ENCODE results near the gene CXCR6.

Gene CXCR6

DNA sequence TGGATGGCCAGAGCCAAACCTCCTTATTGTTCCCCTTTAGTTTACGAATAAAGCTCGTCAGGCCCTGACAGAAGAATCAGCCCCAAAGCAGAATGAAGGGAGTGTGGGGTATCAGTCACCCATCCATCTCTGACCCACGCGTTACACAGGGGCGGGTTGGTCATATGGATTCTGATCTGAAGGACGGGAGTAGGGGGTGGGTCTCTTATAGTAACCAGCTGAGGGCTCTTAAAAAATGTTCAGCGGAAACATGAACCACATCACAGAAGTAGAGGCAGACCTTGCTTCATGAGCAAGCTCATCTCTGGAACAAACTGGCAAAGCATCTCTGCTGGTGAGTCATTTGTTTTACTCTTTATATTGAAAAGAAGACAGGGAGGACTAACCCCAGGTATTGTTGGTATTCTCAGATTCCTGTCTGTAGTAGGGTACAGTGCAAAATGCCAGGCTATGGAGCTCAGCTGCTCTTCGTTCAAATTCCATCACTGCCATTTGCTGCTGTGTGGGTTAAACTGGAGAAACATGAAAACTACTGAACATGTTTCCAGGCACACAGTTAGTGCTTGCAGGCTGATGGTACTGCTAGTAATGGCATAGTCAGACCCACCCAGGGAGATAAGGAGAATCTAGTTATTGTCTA, at the start of gene CXCR6:
TSS of gene CXCR6 (plus strand) at position 258 of the 640 bp plus-strand sequence. CDS start 3,018 bp downstream, outside the sequence.
- Histone ChIP-seq H3K27ac (ENCODE audit: low read length) (no peak within 1 kb of the TSS), H3K27me3 (ENCODE audit: control insufficient read depth in 1 of 2, insufficient read depth in 2 of 2, low read length in 2 of 2) (no peaks in the 10 kb centered on the region), H3K9ac (ENCODE audit: low read length in 2 of 2) (no peak within 1 kb of the TSS), H3K9me3 (ENCODE audit: control insufficient read depth in 2 of 2, low read length in 2 of 2) (no peaks in the 10 kb centered on the region), H3K36me3 (ENCODE audit: control insufficient read depth in 2 of 2, insufficient read depth in 2 of 2, low read length in 2 of 2) (peaks cover 35 to 42% of the 10 kb centered on the region in 2 donors), H3K4me1 (ENCODE audit: control insufficient read depth, insufficient read depth, low read length) (peaks cover 13% of the 10 kb centered on the region), H3K4me3 (ENCODE audit: low read length in 2 of 2) (no peak within 1 kb of the TSS)

DNA sequence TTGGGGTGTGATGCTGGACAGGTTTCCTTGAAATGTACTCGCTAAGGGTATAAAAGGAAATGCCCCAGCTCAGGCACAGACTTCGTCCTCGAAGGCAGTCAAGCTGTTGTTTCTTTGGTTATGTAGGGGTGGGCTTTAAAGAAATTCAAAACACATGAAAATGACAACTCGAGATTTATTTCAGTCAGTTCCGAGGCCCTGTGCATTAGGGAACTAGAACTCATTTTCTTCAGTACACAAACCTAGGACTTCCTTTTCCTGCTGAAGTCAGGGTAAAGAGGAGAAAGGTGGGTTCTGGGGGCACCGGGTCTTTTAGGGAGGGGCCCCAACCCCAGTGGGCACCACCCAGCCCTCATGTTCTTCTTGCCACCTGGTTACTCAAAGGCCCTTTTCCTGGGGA, 49.2 kb upstream of the CXCR6 start:
- Histone ChIP-seq H3K9me3 (ENCODE audit: control insufficient read depth in 2 of 2, low read length in 2 of 2) (peaks cover 0 to 2% of the 10 kb centered on the region in 2 donors), H3K4me3 (ENCODE audit: low read length in 2 of 2) (no peak overlapping the region), H3K27ac (ENCODE audit: low read length) (no peak overlapping the region), H3K27me3 (ENCODE audit: control insufficient read depth in 1 of 2, insufficient read depth in 2 of 2, low read length in 2 of 2) (no peaks in the 10 kb centered on the region), H3K4me1 (ENCODE audit: control insufficient read depth, insufficient read depth, low read length) (peaks cover 4% of the 10 kb centered on the region), H3K9ac (ENCODE audit: low read length in 2 of 2) (no peak overlapping the region), H3K36me3 (ENCODE audit: control insufficient read depth in 2 of 2, insufficient read depth in 2 of 2, low read length in 2 of 2) (no peaks in the 10 kb centered on the region)

DNA sequence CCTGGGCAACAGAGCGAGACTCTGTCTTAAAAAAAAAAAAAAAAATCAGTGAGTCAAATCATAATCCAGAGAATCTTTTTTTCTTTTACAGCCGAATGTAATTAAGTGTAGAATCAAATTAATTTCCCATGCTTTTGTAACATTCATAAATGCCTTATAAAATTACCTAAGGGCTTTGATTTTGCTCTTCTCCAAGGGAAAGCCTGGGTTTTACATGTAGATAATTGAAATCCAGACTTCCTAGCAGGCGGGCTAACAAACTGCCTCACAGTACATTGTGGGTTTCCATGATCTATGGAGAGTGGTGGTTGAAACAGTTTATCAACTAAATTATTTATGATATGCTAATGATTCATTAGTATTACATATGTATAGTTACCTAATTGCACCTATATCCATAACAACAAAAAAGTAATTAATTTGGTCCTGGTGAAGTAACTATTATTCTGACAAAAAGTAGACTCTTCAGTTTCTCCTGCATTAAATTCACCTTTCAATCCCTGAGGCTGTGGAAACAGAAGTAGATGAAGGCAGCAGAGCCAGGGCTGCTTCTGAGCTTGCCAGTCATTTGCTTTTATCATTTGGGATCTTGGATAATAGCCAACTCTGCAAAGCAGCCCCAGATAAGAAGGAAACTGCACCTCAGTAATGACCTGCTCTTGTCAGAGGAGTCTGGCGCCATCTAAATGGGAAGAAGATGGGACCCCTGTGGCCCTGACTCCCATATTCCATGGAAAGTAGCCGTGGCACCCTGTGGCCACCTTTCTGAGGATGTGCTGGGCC, 47.4 kb upstream of the CXCR6 start:
- H3K9me3 ChIP-seq (ENCODE audit: control insufficient read depth in 2 of 2, low read length in 2 of 2) = peaks cover 0 to 2% of the 10 kb centered on the region in 2 donors
- no peaks in the 10 kb centered on the region for H3K36me3 ChIP-seq (ENCODE audit: control insufficient read depth in 2 of 2, insufficient read depth in 2 of 2, low read length in 2 of 2)
- H3K27ac ChIP-seq (ENCODE audit: low read length) = no peak overlapping the region
- peaks cover 4% of the 10 kb centered on the region for H3K4me1 ChIP-seq (ENCODE audit: control insufficient read depth, insufficient read depth, low read length)
- H3K9ac ChIP-seq (ENCODE audit: low read length in 2 of 2) = no peak overlapping the region
- no peak overlapping the region for H3K4me3 ChIP-seq (ENCODE audit: low read length in 2 of 2)
- no peaks in the 10 kb centered on the region for H3K27me3 ChIP-seq (ENCODE audit: control insufficient read depth in 1 of 2, insufficient read depth in 2 of 2, low read length in 2 of 2)

DNA sequence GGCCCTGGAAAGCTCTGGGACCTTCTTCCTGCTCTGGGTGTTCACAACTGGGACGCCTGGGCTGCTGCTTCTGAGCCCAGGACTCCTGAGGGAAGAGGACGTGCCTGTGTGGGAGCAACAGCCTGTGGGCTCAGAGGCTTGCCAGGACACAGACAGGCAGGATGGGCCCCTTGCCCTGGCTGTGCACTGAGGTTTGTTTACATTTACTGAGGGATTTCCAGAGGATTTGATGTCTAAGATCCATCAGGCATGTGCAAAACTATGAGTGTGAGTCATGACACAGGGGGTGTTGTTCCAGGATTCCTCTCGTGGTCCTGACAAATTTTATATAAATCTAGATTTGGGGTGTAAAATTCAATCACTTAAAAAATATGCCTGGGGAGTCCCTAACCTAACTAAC, 46.3 kb upstream of the CXCR6 start:
- peaks cover 0 to 2% of the 10 kb centered on the region in 2 donors for H3K9me3 ChIP-seq (ENCODE audit: control insufficient read depth in 2 of 2, low read length in 2 of 2)
- no peak overlapping the region for H3K9ac ChIP-seq (ENCODE audit: low read length in 2 of 2)
- H3K27ac ChIP-seq (ENCODE audit: low read length) = no peak overlapping the region
- peaks cover 4% of the 10 kb centered on the region for H3K4me1 ChIP-seq (ENCODE audit: control insufficient read depth, insufficient read depth, low read length)
- no peak overlapping the region for H3K4me3 ChIP-seq (ENCODE audit: low read length in 2 of 2)
- H3K36me3 ChIP-seq (ENCODE audit: control insufficient read depth in 2 of 2, insufficient read depth in 2 of 2, low read length in 2 of 2) = no peaks in the 10 kb centered on the region
- no peaks in the 10 kb centered on the region for H3K27me3 ChIP-seq (ENCODE audit: control insufficient read depth in 1 of 2, insufficient read depth in 2 of 2, low read length in 2 of 2)

DNA sequence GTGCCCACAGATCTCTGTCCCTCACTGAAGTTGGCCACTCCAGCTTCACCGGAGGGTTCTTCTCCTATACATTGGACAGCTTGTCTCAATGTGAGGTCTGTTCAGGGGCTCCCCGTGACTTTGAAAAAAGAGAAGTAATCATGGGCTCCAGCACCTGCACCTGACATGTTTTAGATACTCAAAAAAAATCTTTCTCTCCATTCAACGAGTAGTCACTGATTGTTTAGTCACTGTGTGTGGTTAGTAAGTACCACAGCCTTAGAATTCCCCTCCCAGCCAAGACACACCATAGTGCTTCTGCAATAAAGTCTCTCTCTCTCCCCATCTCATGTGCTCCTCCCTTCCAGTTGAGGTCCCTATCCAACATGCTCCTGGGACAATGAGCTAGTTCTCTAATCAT, 38.3 kb upstream of the CXCR6 start:
- Histone ChIP-seq H3K9me3 (ENCODE audit: control insufficient read depth in 2 of 2, low read length in 2 of 2) (no peaks in the 10 kb centered on the region), H3K27me3 (ENCODE audit: control insufficient read depth in 1 of 2, insufficient read depth in 2 of 2, low read length in 2 of 2) (no peaks in the 10 kb centered on the region), H3K4me1 (ENCODE audit: control insufficient read depth, insufficient read depth, low read length) (peaks cover 12% of the 10 kb centered on the region), H3K4me3 (ENCODE audit: low read length in 2 of 2) (no peak overlapping the region), H3K27ac (ENCODE audit: low read length) (no peak overlapping the region), H3K36me3 (ENCODE audit: control insufficient read depth in 2 of 2, insufficient read depth in 2 of 2, low read length in 2 of 2) (peaks cover 0 to 3% of the 10 kb centered on the region in 2 donors), H3K9ac (ENCODE audit: low read length in 2 of 2) (no peak overlapping the region)

DNA sequence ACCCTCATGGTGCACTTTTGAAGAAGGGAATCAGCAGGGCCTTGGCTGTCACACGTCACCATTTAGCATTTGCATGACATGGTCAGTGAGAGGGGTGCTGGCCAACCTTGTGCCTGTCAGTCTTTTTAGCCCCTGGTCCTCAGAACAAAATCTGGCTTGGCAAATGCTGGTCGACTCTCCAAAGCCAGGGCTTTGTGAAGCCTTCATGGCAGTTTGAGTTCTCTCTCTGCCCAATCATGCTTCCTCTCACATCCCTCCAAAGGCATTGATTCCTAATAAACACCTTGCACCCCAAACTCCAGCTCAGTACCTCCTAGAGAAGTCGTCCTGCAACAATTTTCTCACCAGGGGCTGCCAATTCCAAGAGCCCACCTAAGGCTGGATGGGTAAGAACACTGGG, 37.5 kb upstream of the CXCR6 start:
- H3K4me1 ChIP-seq (ENCODE audit: control insufficient read depth, insufficient read depth, low read length) = peaks cover 12% of the 10 kb centered on the region
- H3K27ac ChIP-seq (ENCODE audit: low read length) = no peak overlapping the region
- H3K9me3 ChIP-seq (ENCODE audit: control insufficient read depth in 2 of 2, low read length in 2 of 2) = no peaks in the 10 kb centered on the region
- no peak overlapping the region for H3K4me3 ChIP-seq (ENCODE audit: low read length in 2 of 2)
- H3K9ac ChIP-seq (ENCODE audit: low read length in 2 of 2) = no peak overlapping the region
- H3K27me3 ChIP-seq (ENCODE audit: control insufficient read depth in 1 of 2, insufficient read depth in 2 of 2, low read length in 2 of 2) = no peaks in the 10 kb centered on the region
- H3K36me3 ChIP-seq (ENCODE audit: control insufficient read depth in 2 of 2, insufficient read depth in 2 of 2, low read length in 2 of 2) = peaks cover 0 to 3% of the 10 kb centered on the region in 2 donors

DNA sequence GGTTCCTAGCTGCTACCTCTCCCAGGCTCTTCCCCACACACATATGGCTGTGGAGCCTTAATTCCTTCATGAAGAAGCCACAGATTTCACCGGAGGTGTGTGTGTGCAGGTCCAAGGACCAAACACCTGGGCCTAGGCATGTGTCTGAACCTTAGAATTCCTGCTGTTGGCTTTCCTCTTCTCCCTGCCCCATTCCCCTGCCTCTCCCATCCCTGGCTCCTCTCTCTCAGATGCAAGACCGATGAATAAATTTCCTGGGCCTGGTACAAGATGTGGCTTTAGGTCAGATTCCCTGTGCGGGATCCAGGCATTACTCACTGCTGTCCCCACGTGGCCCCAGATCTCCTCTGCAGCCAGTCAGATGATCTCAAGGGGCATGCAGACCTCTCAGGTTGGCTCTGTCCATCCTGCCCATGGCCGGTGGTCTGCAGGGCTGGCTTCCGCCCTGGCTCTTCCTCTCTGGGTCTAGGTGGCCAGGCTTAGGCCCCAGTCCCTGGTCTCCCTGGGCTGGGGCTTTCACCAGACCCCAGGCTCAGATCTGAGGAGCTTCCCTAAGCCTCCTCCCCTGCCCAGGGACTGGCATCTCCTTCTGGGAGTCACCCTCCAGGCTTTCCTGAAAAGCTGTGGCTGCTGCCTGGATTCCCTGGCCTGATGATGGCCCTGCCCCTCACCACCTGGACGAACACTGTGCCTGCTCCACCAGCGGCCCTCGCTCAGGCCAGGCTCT, 36.4 kb upstream of the CXCR6 start:
- no peak overlapping the region for H3K9ac ChIP-seq (ENCODE audit: low read length in 2 of 2)
- H3K27ac ChIP-seq (ENCODE audit: low read length) = no peak overlapping the region
- H3K4me1 ChIP-seq (ENCODE audit: control insufficient read depth, insufficient read depth, low read length) = peaks cover 12% of the 10 kb centered on the region
- H3K27me3 ChIP-seq (ENCODE audit: control insufficient read depth in 1 of 2, insufficient read depth in 2 of 2, low read length in 2 of 2) = no peaks in the 10 kb centered on the region
- no peaks in the 10 kb centered on the region for H3K9me3 ChIP-seq (ENCODE audit: control insufficient read depth in 2 of 2, low read length in 2 of 2)
- H3K4me3 ChIP-seq (ENCODE audit: low read length in 2 of 2) = no peak overlapping the region
- peaks cover 0 to 3% of the 10 kb centered on the region in 2 donors for H3K36me3 ChIP-seq (ENCODE audit: control insufficient read depth in 2 of 2, insufficient read depth in 2 of 2, low read length in 2 of 2)

DNA sequence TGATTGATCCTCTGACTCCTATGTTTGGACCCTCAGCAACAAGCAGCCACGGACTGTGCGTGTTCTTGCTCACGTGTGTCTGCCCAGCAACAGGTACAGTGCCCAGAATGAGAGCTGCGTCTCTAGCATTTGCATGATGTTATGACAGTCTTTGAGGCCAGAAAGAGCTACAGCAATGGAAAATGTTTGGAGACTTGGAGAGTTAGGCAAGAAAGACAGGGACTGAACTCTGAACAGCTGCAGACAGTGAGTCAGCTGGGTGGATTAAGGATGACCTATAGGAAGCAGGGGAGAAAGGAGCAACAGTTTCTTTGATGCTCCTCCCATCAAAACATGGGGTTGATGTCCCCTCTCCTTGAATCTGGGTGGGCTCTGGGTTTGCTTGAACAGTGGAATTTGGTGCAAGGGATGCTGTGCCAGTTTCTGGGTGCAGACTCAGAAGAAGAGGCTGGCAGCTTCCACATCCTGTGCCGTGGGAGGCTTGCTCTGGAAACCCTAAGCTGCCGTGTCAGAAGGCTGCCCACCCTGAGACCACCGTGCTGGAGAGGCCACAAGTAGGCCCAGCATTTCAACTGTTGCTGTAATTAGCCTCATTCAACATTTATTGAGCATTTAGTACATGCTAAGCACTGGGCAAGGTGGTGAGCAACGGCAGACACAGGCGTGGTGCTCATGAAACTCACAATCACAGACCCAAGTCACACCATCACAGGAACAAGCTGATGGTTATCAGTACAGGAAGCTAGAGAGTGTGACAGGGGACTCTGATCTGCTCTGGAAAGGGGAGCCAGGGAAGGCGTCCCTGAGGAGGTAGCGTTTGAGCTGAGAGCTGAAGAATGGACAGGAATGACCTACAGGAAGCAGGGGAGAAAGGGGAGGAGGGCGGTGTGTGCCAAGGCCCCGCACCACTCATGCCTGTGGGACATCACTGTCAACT, 35.2 kb upstream of the CXCR6 start:
- Histone ChIP-seq H3K9me3 (ENCODE audit: control insufficient read depth in 2 of 2, low read length in 2 of 2) (no peaks in the 10 kb centered on the region), H3K9ac (ENCODE audit: low read length in 2 of 2) (no peak overlapping the region), H3K27ac (ENCODE audit: low read length) (no peak overlapping the region), H3K4me3 (ENCODE audit: low read length in 2 of 2) (no peak overlapping the region), H3K4me1 (ENCODE audit: control insufficient read depth, insufficient read depth, low read length) (peaks cover 12% of the 10 kb centered on the region), H3K27me3 (ENCODE audit: control insufficient read depth in 1 of 2, insufficient read depth in 2 of 2, low read length in 2 of 2) (no peaks in the 10 kb centered on the region), H3K36me3 (ENCODE audit: control insufficient read depth in 2 of 2, insufficient read depth in 2 of 2, low read length in 2 of 2) (peaks cover 0 to 3% of the 10 kb centered on the region in 2 donors)

DNA sequence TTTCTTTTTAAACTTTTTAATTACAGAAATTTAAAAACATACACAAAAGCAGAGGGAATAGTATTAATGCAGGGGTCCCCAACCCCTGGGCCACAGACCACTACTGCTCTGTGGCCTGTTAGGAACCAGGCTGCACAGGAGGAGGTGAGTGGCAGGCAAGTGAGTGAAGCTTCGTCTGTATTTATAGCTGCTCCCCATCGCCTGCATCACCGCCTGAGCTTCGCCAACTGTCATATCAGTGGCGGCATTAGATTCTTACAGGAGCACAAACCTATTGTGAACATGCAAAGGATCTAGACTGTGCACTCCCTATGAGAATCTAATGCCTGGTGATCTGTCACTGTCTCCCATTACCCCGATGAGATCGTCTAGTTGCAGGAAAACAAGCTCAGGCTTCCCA, 34.5 kb upstream of the CXCR6 start:
- Histone ChIP-seq H3K27ac (ENCODE audit: low read length) (no peak overlapping the region), H3K36me3 (ENCODE audit: control insufficient read depth in 2 of 2, insufficient read depth in 2 of 2, low read length in 2 of 2) (peaks cover 0 to 3% of the 10 kb centered on the region in 2 donors), H3K9ac (ENCODE audit: low read length in 2 of 2) (no peak overlapping the region), H3K4me3 (ENCODE audit: low read length in 2 of 2) (no peak overlapping the region), H3K9me3 (ENCODE audit: control insufficient read depth in 2 of 2, low read length in 2 of 2) (no peaks in the 10 kb centered on the region), H3K4me1 (ENCODE audit: control insufficient read depth, insufficient read depth, low read length) (peaks cover 12% of the 10 kb centered on the region), H3K27me3 (ENCODE audit: control insufficient read depth in 1 of 2, insufficient read depth in 2 of 2, low read length in 2 of 2) (no peaks in the 10 kb centered on the region)

DNA sequence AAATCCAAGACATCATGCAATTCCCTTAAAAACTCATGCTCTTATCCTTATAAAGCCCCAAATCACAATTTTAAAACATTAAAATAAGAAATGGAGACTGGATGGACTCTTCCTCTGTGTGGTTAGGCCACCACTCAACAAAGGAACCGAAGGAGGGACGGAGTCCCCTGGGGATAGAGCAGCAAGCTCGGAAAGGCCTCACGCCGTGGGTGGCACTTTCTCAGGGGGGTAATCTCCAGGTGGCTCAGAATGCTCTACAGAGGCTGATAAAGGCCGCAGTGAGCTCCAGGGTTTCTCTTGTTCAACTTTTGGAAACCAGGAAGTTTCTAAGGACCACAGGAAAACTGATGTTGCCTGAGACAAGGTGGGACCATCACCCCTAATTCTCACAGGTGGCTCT, 33.7 kb upstream of the CXCR6 start:
- no peaks in the 10 kb centered on the region for H3K27me3 ChIP-seq (ENCODE audit: control insufficient read depth in 1 of 2, insufficient read depth in 2 of 2, low read length in 2 of 2)
- no peak overlapping the region for H3K27ac ChIP-seq (ENCODE audit: low read length)
- peaks cover 12% of the 10 kb centered on the region for H3K4me1 ChIP-seq (ENCODE audit: control insufficient read depth, insufficient read depth, low read length)
- no peak overlapping the region for H3K9ac ChIP-seq (ENCODE audit: low read length in 2 of 2)
- H3K4me3 ChIP-seq (ENCODE audit: low read length in 2 of 2) = no peak overlapping the region
- H3K36me3 ChIP-seq (ENCODE audit: control insufficient read depth in 2 of 2, insufficient read depth in 2 of 2, low read length in 2 of 2) = peaks cover 0 to under 1% of the 10 kb centered on the region in 2 donors
- no peaks in the 10 kb centered on the region for H3K9me3 ChIP-seq (ENCODE audit: control insufficient read depth in 2 of 2, low read length in 2 of 2)
